HEK293T (cell line): Measurements from ENCODE around the gene VPS13A.

ENCODE experiments used
- CTCF ChIA-PET: fragments of 350-600 bp; formaldehyde crosslinking; extraction: SDS; loops from one replicate; lab custom pipeline; 2021; ENCODE audit warnings: antibody characterized with exemption, inconsistent platforms; lab: Yijun Ruan, JAX
- POLR2A ChIA-PET: fragments of 350-600 bp; formaldehyde crosslinking; extraction: SDS; loops from one replicate; lab custom pipeline; 2020; ENCODE audit warnings: antibody characterized with exemption, inconsistent platforms; lab: Yijun Ruan, JAX
- DNase-seq: peaks from one replicate; pipeline ENCODE4 v3.0.0; 2012; ENCODE audit warnings: mixed read lengths; ENCODE audit errors: extremely low spot score
- ARNT ChIP-seq: fragments of 450-650 bp; IDR thresholded peaks from 2 replicates; pipeline ENCODE4 v1.6.1; 2017; ENCODE audit warnings: mild to moderate bottlenecking
- BHLHE40 ChIP-seq: fragments of 450-650 bp; IDR thresholded peaks from 2 replicates; pipeline ENCODE4 v1.6.1; 2016; ENCODE audit warnings: mild to moderate bottlenecking, moderate library complexity, borderline replicate concordance
- CTBP1 ChIP-seq: fragments of 450-650 bp; IDR thresholded peaks from 2 replicates; pipeline ENCODE4 v1.6.1; 2016; ENCODE audit warnings: borderline replicate concordance
- ELF4 ChIP-seq: fragments of 450-650 bp; IDR thresholded peaks from 2 replicates; pipeline ENCODE4 v1.6.1; 2017; ENCODE audit warnings: antibody characterized with exemption
- FOXA1 ChIP-seq: fragments of 450-650 bp; IDR thresholded peaks from 2 replicates; pipeline ENCODE4 v1.6.1; 2016; ENCODE audit warnings: mild to moderate bottlenecking
- FOXK2 ChIP-seq: fragments of 450-650 bp; IDR thresholded peaks from 2 replicates; pipeline ENCODE4 v1.6.1; 2016; ENCODE audit warnings: mild to moderate bottlenecking
- FOXM1 ChIP-seq: fragments of 450-650 bp; IDR thresholded peaks from 2 replicates; pipeline ENCODE4 v1.6.1; 2017; ENCODE audit warnings: mild to moderate bottlenecking, borderline replicate concordance
- HDGF ChIP-seq: fragments of 450-650 bp; IDR thresholded peaks from 2 replicates; pipeline ENCODE4 v1.6.1; 2017; ENCODE audit warnings: antibody characterized with exemption, borderline replicate concordance
- L3MBTL2 ChIP-seq: fragments of 450-650 bp; conservative IDR thresholded peaks from 2 replicates; pipeline ENCODE4 v1.6.1; 2016; ENCODE audit warnings: mild to moderate bottlenecking
- LEF1 ChIP-seq: fragments of 450-650 bp; IDR thresholded peaks from 2 replicates; pipeline ENCODE4 v1.6.1; 2017; ENCODE audit warnings: mild to moderate bottlenecking, borderline replicate concordance
- NFRKB ChIP-seq: fragments of 450-650 bp; IDR thresholded peaks from 2 replicates; pipeline ENCODE4 v1.6.1; 2016; ENCODE audit warnings: mild to moderate bottlenecking, moderate library complexity
- PKNOX1 ChIP-seq: fragments of 450-650 bp; IDR thresholded peaks from 2 replicates; pipeline ENCODE4 v1.6.1; 2016
- SP1 ChIP-seq: fragments of 450-650 bp; IDR thresholded peaks from 2 replicates; pipeline ENCODE4 v1.6.1; 2017
- SUZ12 ChIP-seq: fragments of 450-650 bp; IDR thresholded peaks from 2 replicates; pipeline ENCODE4 v1.6.1; 2016; ENCODE audit warnings: mild to moderate bottlenecking
- TARDBP ChIP-seq: fragments of 450-650 bp; IDR thresholded peaks from 2 replicates; pipeline ENCODE4 v1.6.1; 2016
- ZNF384 ChIP-seq: fragments of 450-650 bp; IDR thresholded peaks from 2 replicates; pipeline ENCODE4 v1.6.1; 2016

The VPS13A gene

GRCh38 chr9:77149879-77150278 is 27.5 kb upstream of the VPS13A start:
- TF ChIP-seq HDGF, result no peak
- no peak for TF ChIP-seq SP1
- TF ChIP-seq FOXK2, result no peak
- no peak for TF ChIP-seq CTBP1
- no peak for TF ChIP-seq PKNOX1
- TF ChIP-seq ARNT, result no peak
- TF ChIP-seq SUZ12, result no peak
- CTCF ChIA-PET, result no interaction called here
- DNase-seq, result no peak
- POLR2A ChIA-PET, result no interaction called here

- POLR2A ChIA-PET, result no interaction called here
- TF ChIP-seq SUZ12 (no peak), CTBP1 (no peak), ELF4 (no peak), LEF1 (no peak), BHLHE40 (no peak), PKNOX1 (no peak), FOXK2 (no peak)
- DNase-seq, result no peak
- CTCF ChIA-PET, result interaction anchor here (1.2 kb wide), 1 partner anchor 137 kb away, joined by 4 read pairs; no protein-coding TSS in a partner anchor
Measured at GRCh38 chr9:77152289-77152688, 25.0 kb upstream of the VPS13A start.

DNA sequence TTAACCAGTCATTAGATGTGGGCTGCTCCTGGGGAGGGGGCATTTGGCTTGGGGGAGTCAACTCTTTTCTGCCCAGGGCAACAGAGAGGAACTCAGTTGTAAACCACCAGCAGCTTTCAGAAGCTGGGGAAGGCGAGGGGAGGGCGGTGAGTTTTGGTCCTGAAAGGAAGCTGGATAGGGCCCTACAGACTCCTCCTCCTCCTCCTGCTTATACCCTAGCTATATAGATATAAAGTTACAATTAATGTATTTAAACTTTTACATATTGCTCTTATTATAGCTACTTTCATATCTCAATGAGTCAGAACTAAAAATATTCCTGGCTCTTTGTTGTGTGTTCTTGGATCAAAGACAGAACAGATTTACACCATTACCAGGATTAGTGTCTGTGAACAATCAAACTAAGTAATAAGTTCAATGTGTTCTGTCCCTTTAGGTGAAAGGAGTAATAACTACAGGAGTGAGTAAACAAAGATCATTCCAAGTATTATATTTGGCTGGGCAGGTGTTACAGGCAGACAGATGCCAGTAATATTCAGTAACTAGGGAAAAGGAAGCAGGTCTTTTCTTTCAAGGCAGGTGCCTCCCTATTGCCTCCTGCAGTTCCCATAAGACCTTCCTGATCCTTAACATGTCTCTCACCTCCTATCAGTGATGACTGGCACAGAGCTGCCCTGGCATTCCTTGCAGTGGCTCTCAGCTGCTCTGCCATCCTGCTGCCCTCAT is 20.5 kb upstream of the VPS13A start:
- ChIA-PET CTCF (interaction anchor here (0.8 kb wide), 1 partner anchor 10 kb away, joined by 4 read pairs; no protein-coding TSS in a partner anchor), POLR2A (no interaction called here)
- no peak for DNase-seq
- no peak for TF ChIP-seq SUZ12
- no peak for TF ChIP-seq SP1
- TF ChIP-seq ARNT, result no peak
- TF ChIP-seq ZNF384, result no peak
- no peak for TF ChIP-seq NFRKB
- TF ChIP-seq BHLHE40, result no peak
- TF ChIP-seq CTBP1, result no peak
- no peak for TF ChIP-seq PKNOX1
- no peak for TF ChIP-seq FOXM1
- no peak for TF ChIP-seq TARDBP
- TF ChIP-seq HDGF, result no peak
- no peak for TF ChIP-seq ELF4
- no peak for TF ChIP-seq FOXK2

GRCh38 chr9:77158772-77159513 is 18.4 kb upstream of the VPS13A start:
- TF ChIP-seq CTBP1, result no peak
- POLR2A ChIA-PET, result no interaction called here
- CTCF ChIA-PET, result interaction anchor here (1.2 kb wide), 1 partner anchor 8 kb away, joined by 5 read pairs; no protein-coding TSS in a partner anchor
- DNase-seq, result no peak

- CTCF ChIA-PET, result no interaction called here
- no peak for DNase-seq
- POLR2A ChIA-PET, result no interaction called here
- TF ChIP-seq CTBP1 (no peak), NFRKB (no peak)
Measured at GRCh38 chr9:77161191-77161590, 16.1 kb upstream of the VPS13A start.

GRCh38 chr9:77161966-77162365 is 15.4 kb upstream of the VPS13A start:
- TF ChIP-seq ZNF384 (no peak), FOXM1 (no peak), BHLHE40 (no peak), L3MBTL2 (no peak)
- CTCF ChIA-PET, result no interaction called here
- no peak for DNase-seq
- POLR2A ChIA-PET, result no interaction called here

DNA sequence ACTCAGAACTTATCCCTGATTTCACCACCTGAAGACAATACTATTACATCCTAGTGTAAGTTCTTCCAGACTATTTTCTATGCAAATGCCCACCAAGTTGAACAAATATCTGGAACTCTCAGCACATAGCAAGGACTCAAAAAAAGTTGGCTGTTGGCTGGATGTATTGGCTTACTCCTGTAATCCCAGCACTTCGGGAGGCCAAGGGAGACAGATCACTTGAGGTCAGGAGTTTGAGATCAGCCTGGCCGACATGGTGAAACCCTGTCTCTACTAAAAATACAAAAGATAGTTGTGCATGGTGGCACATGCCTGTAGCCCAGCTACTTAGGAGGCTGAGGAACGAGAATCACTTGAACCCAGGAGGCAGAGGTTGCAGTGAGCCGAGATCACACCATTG is 15.0 kb upstream of the VPS13A start:
- ChIA-PET POLR2A (no interaction called here), CTCF (no interaction called here)
- no peak for TF ChIP-seq PKNOX1
- no peak for TF ChIP-seq SP1
- TF ChIP-seq CTBP1, result no peak
- TF ChIP-seq BHLHE40, result no peak
- no peak for TF ChIP-seq LEF1
- TF ChIP-seq ZNF384, result no peak
- TF ChIP-seq SUZ12, result no peak
- TF ChIP-seq ELF4, result no peak
- TF ChIP-seq FOXA1, result no peak
- TF ChIP-seq ARNT, result no peak
- TF ChIP-seq FOXK2, result no peak
- TF ChIP-seq HDGF, result no peak
- TF ChIP-seq NFRKB, result no peak
- TF ChIP-seq FOXM1, result no peak
- no peak for TF ChIP-seq L3MBTL2
- no peak for DNase-seq
